Stimulated activated CD4-positive, alpha-beta T cell treated with anti-CD3 and anti-CD28 coated beads, Interleukin-2, amount 100 ng/mL, for 48 hours (primary cell): Measurements from ENCODE around the gene GPR63.

Experiments
- DNase-seq, 2 donors: peaks; one replicate each; pipeline ENCODE4 v3.0.0-alpha.2; 2020

GPR63 gene

DNA sequence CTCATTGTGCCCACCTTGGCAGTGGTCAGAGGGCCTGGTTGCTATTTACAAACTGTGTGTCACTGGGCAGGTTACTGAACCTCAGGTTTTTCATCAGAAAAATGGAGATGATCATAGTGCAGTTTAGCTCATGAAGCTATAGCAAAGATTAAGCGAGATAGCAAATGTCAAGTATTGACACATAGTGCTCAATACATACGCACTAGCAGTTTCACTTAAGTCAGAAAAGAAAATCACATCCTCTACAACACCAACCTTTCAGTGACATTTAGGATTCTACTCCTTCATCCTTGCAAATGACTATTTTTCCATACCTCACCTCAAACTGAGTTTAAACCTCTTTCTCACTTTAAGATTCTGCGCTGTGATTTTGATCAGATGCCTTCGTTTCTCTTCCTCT, 16.2 kb downstream of the GPR63 start:
- DNase-seq = no peak

DNA sequence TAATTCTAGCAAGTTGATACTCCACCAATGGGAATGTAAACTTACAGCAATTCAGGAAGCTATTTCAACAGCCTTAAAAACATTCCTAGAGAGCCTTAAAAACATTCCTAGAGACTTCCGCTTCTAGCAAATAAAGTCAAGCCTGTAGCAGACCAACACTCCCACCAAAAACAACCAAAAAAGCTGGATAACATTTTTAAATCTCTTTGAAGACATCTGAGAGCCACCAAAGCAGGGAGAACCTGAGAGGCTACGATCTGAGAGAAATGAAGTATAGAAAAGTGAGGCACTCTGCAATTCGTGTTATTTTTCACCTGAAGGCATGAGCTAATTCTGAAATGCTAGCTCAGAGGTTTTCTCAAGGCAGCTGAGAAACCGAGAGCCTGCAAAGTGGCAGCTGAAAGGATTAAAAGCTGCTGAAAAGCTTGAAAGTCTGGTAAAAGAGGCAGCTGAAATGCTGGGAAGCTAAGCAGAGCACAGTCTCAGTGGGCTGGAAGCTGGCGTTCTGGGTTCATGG, 20.9 kb downstream of the GPR63 start:
- DNase-seq = no peak

DNA sequence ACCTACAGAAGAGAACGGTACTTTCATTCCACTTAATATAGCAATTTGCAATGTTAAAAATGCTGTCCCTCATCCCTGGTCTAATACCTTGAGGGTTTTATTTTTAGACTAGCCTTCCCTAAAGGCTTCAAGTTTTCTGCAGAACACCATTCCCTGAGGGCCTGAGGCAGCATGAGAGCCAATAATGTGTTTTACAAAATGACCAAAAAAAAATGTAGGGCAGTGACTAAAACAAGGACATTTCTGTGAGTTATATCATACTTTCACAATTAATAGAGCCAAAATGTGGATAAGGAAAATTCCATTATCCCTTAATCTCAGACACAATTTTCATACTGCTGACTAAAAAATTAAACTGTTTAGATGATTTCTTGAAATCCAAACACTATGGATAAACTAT, 22.7 kb downstream of the GPR63 start:
- no peak for DNase-seq

DNA sequence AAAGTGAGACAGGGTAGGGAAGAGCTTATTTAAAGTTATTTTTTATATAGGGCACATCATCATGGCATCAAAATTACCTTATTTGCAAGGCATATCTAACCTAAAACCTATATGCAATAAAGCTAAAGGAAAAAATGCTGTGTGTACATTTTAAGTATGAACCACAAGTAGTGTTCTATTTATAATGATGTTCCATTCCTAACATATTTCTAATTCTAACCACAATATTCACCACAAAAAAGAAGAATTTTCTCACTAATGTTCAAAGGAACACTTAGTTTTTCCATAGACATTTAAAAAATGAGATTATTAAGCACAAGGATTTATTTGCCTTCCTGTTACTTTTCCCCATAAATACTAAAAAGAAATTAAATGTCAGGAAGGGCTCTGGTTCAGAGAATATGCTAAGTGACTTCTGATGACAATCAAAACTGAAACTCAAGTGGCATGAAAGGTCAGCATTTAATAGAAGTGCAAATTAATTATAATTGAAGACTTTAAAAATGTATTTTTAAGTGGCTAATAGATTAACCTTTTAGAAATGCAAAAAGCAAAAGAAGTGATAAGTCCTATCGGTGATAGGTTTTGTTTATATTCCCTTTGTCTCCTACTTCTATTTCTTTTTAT, 25.1 kb downstream of the GPR63 start:
- no peak for DNase-seq

DNA sequence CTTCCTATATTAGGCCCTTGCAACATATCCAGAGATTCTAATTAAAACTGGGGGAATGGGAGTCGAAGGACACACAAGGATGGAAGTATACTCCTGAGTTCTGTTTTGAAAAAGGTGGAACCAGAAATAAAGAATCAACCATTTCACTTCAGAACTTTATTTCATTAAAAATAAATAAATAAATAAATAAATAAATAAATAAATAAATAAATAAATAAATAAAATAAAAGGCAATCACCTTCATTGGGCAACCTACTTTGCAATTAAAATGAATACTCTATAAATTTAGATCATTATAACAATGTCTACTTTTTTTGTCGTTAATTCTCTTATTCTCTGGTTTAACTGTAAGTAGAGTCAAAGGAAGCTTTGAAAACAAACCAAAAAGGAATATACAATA, 25.6 kb downstream of the GPR63 start:
- DNase-seq = no peak

DNA sequence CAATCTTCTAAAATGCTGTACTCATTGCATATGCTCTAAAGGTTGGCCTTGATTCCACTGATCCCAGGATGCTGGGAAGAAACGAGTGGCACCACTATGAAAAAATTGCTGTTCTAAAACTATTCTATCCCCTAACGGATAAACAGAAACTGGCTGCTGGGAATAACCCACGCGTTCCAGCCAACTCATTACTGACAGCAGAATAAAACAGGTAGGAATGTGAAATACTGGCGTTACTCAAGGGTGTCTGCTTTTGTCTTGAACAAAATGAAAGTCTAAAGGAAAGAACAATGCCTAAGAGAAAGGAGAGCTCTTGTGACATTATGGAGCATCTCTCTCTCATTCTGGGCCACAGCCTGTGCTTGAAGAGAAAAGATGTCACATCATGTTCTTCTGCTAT, 26.1 kb downstream of the GPR63 start:
- no peak for DNase-seq

DNA sequence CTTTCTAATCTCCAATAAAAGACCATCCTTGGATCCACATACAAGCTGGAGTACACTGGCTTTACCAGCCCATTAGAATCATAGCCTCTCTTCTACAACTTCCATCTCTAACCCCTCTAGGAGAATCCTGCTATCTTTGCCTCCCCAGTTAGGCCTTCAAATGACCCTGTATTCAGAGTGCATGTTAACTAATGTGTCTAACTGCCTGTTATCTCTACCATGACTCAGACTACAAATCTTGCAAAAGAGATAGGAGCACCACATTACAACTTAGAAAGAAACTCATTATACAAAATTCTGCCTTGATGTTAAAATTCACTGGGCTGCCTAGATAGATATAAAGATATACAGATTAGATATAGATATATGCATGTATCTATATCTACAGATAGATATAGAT, 28.2 kb downstream of the GPR63 start:
- no peak for DNase-seq

DNA sequence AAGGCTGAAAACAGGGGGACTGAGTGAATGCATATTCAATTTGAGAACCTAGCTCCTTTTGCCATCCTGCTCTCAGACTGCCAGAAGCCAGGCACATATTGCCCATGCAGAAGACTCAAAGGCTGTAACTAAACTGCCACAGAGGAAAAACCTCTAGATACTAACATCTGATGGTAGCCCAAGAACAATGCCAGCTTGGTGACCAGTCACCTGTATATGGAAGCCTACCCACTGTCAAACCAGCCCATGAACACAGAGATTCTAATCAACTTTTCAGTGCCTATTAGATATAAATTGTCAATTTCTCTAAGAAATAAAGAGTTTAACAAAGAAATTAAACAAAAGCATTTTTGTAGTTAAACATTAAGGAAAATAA, 34.2 kb downstream of the GPR63 start:
- DNase-seq = no peak

DNA sequence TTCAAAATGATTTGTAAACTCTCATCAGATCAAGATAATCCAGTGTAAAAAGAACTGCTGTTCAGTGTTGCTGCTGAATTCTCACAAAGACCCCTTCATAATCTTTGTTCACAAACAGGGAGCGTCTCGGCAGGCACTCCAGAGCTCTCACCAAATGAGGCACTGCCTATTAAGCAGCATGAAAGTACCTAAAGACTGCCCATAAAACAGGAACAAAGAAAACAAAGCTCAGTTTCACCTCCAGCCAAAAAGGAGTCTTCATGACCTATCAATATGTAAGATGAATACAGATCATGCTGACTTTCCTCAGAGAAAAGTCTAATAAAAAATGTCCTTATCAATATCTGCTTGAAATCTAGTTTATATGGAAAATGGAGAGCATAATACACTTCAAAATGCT, 41.8 kb downstream of the GPR63 start:
- no peak for DNase-seq

DNA sequence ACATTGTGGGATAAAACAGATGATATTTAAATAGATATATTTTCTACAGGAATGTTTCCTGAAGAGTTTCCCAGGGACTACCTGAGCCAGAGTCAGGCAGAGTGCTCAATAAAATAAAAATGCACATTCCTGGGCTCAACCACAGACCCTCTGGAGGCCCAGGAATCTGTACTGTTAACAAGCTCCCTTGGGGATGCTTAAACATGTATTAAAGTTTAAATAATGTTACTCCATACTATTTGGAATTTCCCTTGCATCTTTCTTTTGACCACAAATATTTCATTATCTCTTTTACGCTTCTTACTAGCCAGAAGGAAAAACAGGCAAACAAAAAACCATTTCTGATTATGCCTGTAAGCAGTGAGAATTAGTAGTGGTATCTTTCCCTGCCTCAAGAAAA, 42.3 kb downstream of the GPR63 start:
- DNase-seq = no peak

DNA sequence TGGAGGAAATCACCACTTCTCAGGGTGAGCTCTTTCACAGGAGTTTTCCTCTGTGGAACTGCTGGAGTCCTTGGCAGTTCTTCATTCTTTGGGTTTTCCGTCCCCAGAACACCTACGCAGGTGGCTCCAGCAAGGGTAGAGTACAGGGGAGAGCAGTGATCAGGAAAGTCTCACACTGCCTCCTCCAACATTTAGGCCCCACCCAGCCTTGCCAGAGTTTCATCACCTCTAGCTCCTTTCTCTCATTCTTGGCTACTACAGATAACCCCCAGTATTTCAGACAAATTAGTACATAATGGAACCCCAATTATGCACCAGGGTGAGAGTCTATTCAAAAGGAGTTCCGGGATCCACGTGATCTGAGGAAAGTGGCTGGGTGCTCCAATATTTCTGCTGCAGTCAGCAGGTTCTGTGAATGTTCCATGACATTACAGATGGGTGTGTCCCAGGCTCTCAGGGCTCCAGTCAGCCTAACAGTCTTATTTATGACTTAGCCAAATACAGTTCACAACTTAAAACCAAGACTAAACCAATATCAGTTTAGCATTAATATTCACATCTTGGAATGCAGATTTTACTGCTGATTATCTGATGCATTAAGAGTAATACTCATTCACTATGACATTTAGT, 44.6 kb downstream of the GPR63 start:
- no peak for DNase-seq

DNA sequence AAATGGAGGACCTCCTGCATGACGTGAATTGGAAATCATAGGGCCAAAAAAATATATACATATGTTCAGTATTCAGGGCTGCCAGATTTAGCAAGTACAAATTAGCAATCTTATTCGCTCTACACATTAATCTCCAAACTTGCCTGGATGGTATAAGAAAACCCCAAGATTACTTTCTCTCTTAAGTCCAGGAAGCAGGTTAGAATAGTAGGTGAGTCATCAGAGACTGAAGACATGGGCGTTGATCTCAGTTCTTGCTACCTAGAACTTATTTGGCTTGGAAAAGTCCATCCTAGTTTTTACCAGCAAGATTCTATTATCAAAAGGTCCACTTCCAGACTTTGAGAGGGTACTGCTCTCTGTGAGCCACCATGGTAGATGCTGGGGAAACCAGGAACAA, 47.4 kb downstream of the GPR63 start:
- no peak for DNase-seq

DNA sequence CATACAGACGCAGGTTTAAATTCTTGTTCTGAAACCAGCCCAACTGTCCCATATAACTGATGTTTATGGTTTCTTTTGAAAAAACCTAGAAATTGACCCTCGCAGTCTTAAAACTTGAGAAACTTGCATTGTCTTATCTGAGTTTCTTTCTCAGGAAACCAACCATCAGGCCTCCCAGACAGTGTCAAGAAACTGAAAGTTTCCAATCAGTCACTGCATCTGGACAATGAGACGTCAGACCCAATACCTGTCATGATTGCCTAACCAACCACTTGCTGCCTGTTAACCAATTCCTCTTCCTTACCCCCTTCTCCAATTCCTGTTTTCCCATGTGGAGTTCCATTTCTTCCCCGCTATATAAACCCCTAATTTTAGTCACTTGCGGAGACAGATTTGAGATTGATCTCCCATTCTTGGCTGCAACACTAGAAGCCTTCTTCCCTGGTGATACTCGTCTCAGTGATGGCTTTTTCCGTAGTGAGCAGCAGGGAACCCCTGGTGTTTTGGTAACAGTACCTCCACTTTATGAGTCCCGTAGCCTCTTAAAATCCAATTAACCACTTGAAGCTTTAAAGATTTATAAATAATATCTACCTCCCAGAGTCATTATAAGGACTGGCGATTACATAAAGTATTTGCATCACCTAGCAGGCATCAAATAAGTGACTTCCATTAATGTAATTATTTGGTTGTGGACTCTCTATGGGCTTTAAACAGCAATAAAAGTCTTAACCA, 49.3 kb downstream of the GPR63 start:
- no peak for DNase-seq

DNA sequence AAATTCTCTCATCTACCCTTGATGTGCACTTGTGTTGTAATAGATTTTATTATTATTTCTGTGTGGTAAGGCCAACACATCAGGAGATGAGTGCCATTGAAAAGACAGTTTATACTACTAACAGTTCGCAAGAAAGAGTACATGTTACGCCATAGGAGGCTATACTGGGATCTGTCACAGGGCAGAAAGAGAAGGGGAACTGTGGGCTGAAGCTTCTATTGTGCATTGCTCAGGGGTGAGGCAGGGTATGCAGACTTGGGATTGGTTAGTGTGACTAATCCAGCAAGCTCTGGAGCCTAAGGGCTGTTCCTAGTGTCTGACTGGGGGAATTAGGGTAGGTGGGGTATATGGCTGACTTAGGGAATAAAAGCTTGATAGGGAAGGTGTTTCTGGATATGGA, 50.9 kb downstream of the GPR63 start:
- no peak for DNase-seq

DNA sequence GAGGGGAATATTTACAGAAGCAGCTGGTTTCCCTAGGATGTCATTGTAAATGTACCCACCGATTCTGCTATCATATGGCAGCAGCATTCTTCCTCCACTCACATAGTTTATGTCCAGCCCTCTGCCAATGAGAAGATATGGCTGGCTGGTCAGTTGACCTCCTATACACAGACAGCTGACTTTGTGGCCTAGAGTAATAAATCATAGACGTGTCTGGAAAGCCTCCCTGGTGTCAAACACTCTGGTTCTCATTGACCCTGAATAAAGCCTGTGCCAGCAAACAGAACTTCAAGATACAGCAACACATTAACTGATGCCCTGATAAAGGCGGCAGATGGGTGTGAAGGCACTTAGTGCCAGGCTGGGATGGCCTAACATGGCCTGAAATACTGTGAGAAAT, 52.6 kb downstream of the GPR63 start:
- DNase-seq = no peak

DNA sequence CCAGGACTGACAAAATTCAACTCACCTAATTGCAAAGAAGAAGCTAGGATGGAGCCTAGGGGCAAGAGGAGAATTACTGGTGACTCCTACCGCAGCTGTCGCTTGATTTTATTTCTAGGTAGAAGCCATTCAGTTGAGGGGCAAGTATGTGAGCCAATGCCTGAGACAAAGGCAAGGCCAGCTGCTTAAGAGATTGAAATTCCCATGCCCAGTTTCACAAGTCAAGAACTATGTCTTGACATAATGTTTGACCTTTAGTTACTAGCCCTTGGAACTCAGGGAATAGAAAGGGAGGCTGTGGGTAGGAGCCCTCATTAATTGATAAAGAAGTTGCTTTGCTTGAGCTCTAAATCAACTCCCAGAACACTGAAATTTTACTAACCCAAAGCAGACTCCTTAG, 54.0 kb downstream of the GPR63 start:
- DNase-seq = no peak

DNA sequence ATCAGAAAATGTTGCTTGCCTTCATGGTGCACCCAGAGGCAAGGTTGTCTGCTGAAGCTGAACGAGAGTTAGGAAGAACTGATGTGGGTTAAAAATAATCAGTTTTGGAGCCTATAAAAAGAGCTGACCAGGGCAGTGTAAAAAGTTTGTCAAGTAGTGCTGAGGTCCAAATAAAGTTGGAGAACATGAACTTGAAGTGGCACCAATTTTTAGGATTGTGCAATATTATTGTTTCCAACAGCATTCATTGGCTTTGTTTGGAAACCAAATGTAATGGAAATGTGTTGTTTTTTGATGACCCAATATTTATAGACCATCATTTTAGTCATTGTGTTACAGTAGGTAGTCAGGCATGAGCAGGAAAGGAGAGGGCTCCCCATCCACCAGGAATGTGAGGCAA, 55.7 kb downstream of the GPR63 start:
- no peak for DNase-seq

DNA sequence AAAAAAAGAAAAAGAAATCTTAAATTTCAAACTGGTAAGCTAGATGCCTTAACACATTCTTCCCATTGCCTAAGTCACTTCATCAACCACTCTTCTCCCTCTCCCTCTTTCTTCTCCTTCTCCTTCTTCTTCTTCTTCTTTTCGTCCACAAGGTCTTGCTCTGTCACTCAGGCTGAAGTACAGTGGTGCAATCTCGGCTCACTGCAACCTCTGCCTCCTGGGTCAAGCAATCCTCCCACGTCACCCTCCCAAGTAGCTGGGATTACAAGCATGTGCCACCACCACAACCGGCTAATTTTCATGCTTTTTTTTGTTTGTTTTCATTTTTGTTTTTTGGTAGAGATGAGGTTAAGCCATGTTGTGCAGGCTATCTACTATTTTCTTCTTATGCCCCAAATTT, 60.2 kb downstream of the GPR63 start:
- no peak for DNase-seq

DNA sequence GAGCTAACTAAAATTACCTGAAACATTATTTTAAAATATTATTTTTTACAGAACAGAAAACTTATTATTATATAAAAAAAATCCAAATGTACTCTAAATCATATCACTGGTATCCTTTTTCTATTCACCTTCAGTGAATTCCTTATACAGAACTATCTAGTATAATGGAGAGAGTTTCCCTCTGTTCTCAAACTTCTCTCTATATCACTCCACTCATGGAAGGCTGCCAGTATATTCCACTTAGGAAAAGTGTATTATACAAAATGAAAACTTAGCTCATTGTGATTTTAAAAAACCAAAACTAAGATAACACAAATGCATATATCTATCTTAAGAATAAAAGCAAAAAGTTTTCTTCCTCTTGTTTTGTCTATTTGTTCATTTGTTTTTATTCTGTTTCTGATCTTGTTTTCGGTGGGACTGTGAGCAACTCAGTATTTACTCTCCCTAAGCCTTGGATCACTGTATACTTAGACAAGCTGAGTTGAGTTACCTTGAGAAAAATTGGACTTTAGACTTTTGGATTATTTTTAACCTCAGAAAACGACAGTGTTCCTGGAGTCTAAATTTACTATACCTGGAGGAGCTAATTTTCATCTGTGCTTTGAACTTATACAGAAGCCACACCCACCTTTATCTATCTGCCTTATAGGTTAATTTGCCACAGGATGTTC, 61.4 kb downstream of the GPR63 start:
- no peak for DNase-seq

DNA sequence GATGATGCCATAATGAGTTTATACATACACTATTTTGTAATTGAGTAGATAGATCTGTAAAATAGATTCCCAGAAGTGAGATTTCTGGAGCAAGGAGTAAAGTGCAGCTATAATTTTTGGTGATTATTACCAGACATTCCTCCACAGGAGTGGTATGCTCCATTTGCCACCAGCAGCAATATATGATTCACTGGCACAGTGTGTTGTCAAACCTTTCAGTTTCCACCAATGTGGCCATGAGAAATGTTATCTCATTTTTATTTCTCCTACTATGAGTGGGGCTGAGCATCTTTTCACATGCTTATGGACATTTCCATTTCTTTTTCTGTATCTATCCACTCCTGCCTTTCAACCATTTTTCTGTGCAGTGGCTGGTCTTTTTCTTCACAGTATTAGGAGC, 70.5 kb downstream of the GPR63 start:
- no peak for DNase-seq

DNA sequence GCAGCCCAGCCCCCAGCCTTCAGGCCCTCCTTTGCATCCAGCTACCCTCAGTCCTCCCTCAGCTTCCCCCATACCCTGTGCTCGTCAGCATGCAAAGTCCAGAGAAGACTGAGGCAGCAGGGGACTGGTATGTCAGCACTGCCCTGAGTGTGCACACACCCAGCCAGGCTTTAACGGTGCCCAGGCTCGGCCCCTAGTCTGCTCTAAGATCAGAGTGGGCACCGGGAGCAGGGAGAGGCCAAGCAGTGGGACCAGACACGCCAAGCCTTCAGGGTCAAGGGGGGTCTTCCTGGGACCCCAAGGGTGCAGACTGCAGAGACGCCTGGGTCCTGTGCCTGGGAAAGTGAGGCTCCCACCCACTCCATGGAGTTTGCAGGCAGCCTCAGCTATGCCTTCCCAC, 74.7 kb downstream of the GPR63 start:
- no peak for DNase-seq

DNA sequence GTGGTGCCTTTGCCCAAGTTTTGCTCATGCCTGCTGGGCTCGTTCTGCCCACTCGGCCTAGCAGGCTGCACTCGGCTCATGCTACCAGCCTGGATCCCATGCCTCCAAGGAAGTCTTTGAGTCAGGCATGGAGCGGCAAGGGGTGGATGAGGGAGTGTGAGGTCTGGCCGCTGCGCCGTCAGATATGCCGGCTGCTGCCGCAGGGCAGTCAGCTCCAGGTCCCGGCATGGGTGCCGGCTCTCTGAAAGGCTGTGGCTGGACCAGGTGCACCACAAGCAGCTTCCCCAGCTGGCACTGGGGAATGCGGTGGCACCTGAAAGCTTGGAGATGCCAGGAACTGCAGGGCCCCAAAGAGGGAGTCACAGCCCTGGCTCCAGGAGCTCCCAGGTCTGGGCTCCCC, 75.5 kb downstream of the GPR63 start:
- DNase-seq = no peak

DNA sequence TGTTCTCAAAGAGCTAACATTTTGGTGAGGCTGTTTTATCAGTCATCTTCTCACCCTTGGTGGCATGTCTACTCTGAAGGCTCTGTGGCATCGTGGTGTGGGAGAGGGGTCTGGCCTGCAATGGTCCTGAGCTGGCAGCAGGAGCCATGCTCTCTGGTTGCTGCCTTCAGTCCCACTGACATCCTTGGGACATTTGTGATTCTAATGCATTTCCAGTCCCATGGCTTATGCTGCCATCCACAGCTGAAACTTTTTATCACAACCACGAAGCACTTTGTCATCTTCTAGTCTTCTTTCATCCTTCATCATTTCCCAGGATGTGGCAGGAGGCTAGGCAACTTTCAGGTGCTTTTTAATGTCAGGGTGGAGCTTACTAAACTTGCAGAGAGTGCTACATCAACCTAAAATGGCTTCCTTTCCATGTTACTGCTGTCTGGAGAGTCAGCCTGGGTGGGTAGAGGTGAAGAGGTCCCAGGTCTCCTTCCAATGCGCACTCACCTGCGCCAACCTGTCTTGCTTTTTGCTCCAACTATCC, 77.1 kb downstream of the GPR63 start:
- DNase-seq = no peak

DNA sequence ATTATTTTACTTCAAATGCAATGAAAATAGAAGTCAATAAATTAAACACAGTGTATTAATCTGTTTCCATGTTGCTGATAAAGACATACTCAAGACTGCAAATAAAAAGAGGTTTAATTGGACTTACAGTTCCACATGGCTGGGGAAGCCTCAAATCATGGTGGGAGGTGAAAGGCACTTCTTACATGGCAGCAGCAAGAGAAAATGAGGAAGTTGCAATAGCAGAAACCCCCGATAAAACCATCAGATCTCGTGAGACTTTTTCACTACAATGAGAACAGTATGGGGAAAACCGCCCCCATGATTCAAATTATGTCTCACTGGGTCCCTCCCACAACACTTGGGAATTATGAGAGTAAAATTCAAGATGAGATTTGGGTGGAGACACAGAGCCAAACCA, 82.2 kb downstream of the GPR63 start:
- DNase-seq = no peak
